HT-29 (cell line): ENCODE results near the gene TRIM28. TPM values are rescaled to one million over a fixed set of nuclear protein-coding genes. Genes with fewer than 3 reads are reported as not detected.
"Not testable (repeated sequence)": the region's sequence is repeated elsewhere in the genome, so short reads cannot be mapped to it uniquely, and the experiment has no call there.

Experiments
- DNase-seq: peaks from one replicate; pipeline ENCODE4 v3.0.0-alpha.2; 2015; ENCODE audit warnings: low spot score
- small RNA-seq: library from RNA; depleted of rRNA; stranded (forward); fragments of <200 nt; gene quantifications from one replicate; pipeline ENCODE3, GENCODE V24; 2014
- total RNA-seq: library from RNA; depleted of rRNA; stranded (reverse); fragments of >200 nt; shearing (Covaris generic); gene quantifications from 2 replicates; pipeline ENCODE4 v1.2.3, GENCODE V29; 2014; rRNA removed

TRIM28 gene
- total RNA-seq, 1 experiment from 2014 or later = 1,829 TPM

GRCh38 chr19:58577581-58577980 lies 33.7 kb downstream of the TRIM28 start:
- DNase-seq = not testable (repeated sequence)

GRCh38 chr19:58578012-58578925 lies 34.4 kb downstream of the TRIM28 start:
- DNase-seq = peak; percentile 0

- DNase-seq = peak; percentile 0
Observed at GRCh38 chr19:58579473-58580142, 35.7 kb downstream of the TRIM28 start.

- DNase-seq = peak; percentile 3
Observed at GRCh38 chr19:58581227-58582141, 37.6 kb downstream of the TRIM28 start.

DNA sequence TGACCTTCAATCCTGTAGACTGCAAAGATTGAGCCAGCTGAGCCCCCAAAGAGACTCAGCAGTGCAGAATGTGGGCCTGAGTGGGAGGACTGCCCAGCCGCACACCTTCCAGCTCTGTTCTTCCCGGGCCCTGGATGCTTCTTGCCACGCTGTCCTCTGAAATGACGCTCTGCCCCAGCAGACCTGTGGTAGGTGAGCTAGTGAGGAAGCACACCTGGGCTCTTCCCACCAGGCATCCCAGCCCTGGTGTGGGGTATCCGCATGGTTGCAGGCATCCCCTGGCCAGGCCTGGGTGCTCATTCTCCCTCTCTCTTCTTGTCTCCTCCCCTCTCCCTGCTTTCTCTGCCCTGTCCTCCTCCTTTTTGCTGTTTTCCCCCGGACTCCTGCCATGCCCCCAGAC lies 39.1 kb downstream of the TRIM28 start:
- DNase-seq = no peak

DNA sequence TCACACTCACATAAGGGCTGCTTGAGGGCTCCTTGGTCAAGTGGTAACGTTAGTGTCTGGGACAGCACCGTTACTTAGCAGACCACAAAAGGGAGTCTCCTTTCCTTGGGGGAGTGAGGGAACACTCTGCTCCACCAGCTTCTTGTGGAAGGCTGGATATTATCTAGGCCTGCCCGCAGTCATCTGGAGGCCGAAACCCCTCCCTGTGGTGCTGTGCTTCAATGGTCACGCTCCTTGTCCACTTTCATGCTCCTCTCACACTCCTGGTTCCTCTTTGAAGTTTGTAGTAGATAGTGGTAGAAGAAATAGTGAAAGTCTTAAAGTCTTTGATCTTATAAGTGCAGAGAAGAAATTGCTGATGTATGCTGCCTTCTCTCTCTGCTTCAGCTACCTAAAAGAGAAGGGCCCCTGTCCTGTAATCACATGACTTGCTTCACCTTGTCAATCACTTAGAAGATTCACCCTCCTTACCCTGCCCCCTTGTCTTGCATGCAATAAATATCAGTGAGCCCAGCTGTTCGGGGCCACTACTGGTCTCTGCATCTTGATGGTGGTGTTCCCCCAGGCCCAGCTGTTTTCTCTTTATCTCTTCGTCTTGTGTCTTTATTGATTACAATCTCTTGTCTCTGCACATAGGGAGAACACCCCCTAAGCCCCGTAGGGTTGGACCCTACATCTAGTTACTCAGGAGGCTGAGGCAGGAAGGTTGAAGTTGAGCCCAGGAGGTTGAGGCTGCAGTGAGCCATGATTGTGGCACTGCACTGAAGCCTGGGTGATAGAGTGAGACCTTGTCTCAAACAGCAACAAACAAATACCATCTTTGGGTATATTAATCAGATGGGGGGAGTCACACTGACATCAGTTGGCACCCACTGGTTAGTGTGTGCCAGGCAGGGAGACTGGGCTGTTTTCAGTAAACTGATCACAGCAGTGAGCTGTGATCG lies 40.9 kb downstream of the TRIM28 start:
- no peak for DNase-seq

GRCh38 chr19:58585442-58586132 lies 41.7 kb downstream of the TRIM28 start:
- no peak for DNase-seq

DNA sequence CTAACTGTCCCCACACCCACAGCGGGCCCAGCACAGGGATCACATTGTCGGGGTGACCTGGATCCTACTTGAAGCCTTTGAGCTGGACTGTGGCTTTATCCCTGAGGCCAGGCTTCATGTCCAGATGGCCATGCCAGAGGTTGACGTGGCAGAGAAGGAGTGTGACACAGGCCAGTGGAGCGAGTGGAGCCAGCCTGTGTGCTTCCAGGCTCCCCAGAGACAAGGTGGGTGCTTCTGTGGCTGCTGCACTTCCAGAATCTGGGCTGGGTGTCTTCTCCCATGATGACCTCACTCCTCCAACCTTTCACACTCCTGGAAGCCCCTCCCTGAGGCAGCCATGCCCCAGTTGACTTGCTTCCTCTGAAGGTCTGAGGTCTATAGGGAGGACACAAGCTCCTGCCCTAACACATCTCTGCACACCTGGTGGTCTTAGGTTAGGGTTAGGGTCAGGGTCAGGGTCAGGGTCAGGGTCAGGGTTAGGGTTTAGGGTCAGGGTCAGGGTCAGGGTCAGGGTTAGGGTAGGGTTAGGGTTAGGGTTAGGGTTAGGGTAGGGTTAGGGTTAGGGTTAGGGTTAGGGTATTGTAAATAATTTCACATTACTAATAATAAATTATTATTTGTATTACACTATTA lies 42.4 kb downstream of the TRIM28 start:
- DNase-seq = peak; percentile 0

Small RNA genes within 50 kb of the gene (small RNA-seq; reads per million reads assigned to genes)
- gene MIR6807 = 0.29 reads per million
- gene RN7SL525P = not detected

Other genes starting within 250 kb of the TRIM28 start
- gene ERVK3-1, start 238.7 kb upstream of the TRIM28 start, total RNA-seq = 74.2 and 83.4 TPM in 2 replicates
- gene ZSCAN22, start 217.1 kb upstream of the TRIM28 start, total RNA-seq = 3.6 and 3.7 TPM in 2 replicates
- gene A1BG, start 190.6 kb upstream of the TRIM28 start, total RNA-seq = 0.47 TPM in 1 of 2 replicates, not detected in the other
- 2.0 and 6.0 TPM in 2 replicates for gene ZNF497, start 181.3 kb upstream of the TRIM28 start, total RNA-seq
- 8.3 and 10.4 TPM in 2 replicates for gene ZNF837, start 163.0 kb upstream of the TRIM28 start, total RNA-seq
- 5,822 and 6,132 TPM in 2 replicates for gene RPS5, start 156.8 kb upstream of the TRIM28 start, total RNA-seq
- gene RNF225, start 148.4 kb upstream of the TRIM28 start, total RNA-seq = 0.58 and 0.99 TPM in 2 replicates
- gene ZNF584, start 135.4 kb upstream of the TRIM28 start, total RNA-seq = 26.6 and 33.1 TPM in 2 replicates
- gene ZNF132, start 103.9 kb upstream of the TRIM28 start, total RNA-seq = not detected in 2 replicates
- 10.4 and 20.9 TPM in 2 replicates for gene ZNF324B, start 92.4 kb upstream of the TRIM28 start, total RNA-seq
- gene ZNF324, start 77.0 kb upstream of the TRIM28 start, total RNA-seq = 28.6 and 29.5 TPM in 2 replicates
- gene ZNF446, start 67.7 kb upstream of the TRIM28 start, total RNA-seq = 19.2 and 22.7 TPM in 2 replicates
- gene SLC27A5, start 32.1 kb upstream of the TRIM28 start, total RNA-seq = 60.6 and 74.5 TPM in 2 replicates
- 25.6 and 27.4 TPM in 2 replicates for gene ZBTB45, start 24.3 kb upstream of the TRIM28 start, total RNA-seq
- 236 and 268 TPM in 2 replicates for gene CHMP2A, start 11.0 kb downstream of the TRIM28 start, total RNA-seq
- 201 and 242 TPM in 2 replicates for gene UBE2M, start 14.5 kb downstream of the TRIM28 start, total RNA-seq
- 92.5 and 94.8 TPM in 2 replicates for gene MZF1, start 29.3 kb downstream of the TRIM28 start, total RNA-seq